HFF-Myc (cell line): ENCODE measurements around the gene BABAM2.

ENCODE experiments used
- DNase-seq: peaks from one replicate; pipeline ENCODE4 v3.0.0-alpha.2; 2011; ENCODE audit warnings: low read depth; ENCODE audit errors: extremely low read depth
- H3K4me3 ChIP-seq: replicated peaks from 2 replicates; pipeline ENCODE4 v1.5.1; 2011; ENCODE audit warnings: low read depth, mild to moderate bottlenecking, control low read depth, low read length
- TF ChIP-seq, protein P1 (sequence below): IDR thresholded peaks from 2 replicates; pipeline ENCODE4 v1.5.1; 2012; ENCODE audit warnings: mild to moderate bottlenecking, low read depth, low read length, control low read depth; ENCODE audit errors: missing control alignments

BABAM2 gene

DNA sequence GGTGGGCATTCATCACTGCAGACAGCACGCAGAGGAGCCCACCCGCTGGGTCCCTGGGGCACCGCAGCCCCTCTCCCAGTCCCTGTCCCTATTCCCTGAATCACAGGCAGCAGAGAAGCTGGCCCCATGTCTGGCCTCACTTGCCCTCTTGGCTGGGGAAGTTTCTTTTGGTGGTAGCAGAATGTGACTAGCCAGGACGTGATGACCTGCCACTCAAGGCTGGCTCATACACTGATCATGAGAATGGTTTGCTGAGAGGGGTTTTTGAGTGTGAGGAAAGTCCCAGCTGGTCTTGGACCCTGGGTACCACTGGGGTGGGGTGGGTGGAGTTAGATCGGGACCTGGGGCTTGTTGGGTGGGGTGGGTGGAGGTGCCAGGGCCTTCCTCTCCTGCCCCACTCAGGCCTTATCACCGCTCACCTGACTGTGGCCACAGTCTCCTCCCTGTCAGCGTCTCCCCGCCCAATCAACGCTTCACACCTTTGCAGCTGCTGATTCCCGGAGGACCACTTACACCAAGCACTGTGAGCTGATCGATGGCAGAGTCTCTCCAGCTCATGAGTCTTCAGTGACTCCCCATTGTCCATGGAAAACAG is 473.3 kb downstream of the BABAM2 start:
- TF ChIP-seq, protein P1, sequence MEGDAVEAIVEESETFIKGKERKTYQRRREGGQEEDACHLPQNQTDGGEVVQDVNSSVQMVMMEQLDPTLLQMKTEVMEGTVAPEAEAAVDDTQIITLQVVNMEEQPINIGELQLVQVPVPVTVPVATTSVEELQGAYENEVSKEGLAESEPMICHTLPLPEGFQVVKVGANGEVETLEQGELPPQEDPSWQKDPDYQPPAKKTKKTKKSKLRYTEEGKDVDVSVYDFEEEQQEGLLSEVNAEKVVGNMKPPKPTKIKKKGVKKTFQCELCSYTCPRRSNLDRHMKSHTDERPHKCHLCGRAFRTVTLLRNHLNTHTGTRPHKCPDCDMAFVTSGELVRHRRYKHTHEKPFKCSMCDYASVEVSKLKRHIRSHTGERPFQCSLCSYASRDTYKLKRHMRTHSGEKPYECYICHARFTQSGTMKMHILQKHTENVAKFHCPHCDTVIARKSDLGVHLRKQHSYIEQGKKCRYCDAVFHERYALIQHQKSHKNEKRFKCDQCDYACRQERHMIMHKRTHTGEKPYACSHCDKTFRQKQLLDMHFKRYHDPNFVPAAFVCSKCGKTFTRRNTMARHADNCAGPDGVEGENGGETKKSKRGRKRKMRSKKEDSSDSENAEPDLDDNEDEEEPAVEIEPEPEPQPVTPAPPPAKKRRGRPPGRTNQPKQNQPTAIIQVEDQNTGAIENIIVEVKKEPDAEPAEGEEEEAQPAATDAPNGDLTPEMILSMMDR = no peak
- DNase-seq = no peak
- no peak overlapping the region for H3K4me3 ChIP-seq

DNA sequence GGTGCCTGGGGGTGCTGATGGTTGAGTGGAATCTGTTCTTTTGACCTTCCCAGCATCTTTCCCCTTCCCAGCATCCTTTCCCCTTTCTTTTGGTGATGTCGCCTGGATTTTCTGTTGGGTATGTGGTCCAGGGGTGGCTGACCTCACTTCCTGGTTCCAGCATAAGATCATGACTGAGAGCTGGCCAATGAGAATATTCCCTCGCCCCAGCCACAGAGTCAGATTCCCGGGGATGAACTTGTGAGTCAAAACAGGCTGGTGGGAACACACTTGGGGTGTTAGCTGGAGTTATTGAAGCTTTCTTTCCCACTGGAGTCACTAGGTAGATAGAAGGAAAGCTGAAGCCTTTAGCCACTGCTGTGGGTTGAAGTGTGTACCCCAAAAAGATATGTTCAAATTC is 474.1 kb downstream of the BABAM2 start:
- DNase-seq = no peak
- TF ChIP-seq, protein P1 = no peak
- H3K4me3 ChIP-seq = no peak overlapping the region

DNA sequence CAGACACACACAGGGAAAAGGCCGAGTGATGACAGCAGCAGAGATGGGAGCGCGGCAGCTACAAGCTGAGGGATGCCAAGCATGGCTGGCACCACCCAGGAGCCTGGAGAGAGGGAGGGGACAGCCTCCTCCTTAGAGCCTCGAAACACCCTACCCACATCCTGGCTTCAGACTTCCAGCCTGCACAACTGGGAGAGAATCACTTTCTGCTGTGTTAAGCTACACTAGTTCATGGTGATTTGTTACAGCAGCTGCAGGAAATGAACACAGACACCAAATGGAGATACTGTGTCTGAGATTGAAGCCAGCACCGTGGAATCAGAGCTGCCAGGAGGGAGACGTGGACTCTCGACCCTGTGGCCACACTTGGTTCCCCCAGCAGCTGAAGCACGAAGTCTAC is 474.6 kb downstream of the BABAM2 start:
- H3K4me3 ChIP-seq = no peak overlapping the region
- TF ChIP-seq, protein P1 = no peak
- DNase-seq = no peak

DNA sequence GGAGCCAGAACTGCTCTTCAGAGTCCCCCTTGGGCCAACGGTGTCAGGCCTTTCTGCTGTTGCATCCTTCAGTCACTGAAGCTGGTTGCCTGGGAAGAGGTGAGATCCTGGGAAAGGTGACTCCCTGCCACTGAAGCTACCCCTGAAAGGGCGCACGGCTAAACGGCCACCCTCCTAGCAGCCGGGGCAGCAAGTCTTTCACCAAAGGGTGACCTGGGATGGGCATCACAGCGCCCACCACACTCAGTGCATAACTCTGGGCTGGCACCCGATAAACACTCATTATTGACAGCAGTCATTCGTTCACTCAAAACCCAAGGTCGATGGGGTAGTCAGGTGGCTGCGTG is 475.6 kb downstream of the BABAM2 start:
- no peak for DNase-seq
- TF ChIP-seq, protein P1 = no peak
- no peak overlapping the region for H3K4me3 ChIP-seq

DNA sequence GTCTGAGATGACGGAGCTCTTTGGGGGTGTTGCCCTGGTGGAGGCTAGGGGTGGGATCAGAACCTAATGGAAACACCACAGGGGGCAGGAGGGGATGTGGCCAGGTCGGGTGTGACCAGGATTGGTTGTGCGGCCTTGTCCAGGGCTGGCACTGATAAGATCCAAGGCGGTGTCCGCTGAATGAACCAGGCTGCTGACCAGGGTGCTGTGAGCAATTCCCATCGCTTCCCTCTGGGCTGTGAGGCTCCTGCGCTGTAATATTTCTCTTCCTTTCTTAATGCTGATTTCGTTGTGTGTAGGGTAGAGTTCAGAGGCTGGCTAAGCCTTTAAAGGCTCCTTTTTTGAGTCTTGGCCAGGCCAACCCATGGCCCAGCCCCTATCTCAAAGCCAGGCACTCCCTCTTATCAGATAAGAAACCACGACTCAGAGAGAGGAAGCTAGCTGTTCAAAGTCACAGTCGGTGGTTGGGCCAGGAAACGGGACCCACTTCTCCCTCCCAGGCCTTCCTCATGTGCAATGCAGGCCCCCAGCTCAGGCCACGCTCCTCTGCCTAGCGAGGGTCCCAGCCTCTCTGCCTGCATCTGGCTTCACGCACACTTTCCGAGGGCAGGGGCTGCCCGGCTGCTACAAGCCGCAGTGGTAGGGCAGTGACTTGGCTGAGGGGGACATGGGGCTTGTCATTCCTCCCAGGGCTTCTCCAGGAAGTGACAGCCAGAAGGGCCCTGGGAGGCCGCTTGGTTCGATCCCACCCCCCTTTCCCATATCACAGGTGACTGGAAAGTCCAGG is 476.2 kb downstream of the BABAM2 start:
- no peak overlapping the region for H3K4me3 ChIP-seq
- no peak for DNase-seq
- TF ChIP-seq, protein P1 = no peak

DNA sequence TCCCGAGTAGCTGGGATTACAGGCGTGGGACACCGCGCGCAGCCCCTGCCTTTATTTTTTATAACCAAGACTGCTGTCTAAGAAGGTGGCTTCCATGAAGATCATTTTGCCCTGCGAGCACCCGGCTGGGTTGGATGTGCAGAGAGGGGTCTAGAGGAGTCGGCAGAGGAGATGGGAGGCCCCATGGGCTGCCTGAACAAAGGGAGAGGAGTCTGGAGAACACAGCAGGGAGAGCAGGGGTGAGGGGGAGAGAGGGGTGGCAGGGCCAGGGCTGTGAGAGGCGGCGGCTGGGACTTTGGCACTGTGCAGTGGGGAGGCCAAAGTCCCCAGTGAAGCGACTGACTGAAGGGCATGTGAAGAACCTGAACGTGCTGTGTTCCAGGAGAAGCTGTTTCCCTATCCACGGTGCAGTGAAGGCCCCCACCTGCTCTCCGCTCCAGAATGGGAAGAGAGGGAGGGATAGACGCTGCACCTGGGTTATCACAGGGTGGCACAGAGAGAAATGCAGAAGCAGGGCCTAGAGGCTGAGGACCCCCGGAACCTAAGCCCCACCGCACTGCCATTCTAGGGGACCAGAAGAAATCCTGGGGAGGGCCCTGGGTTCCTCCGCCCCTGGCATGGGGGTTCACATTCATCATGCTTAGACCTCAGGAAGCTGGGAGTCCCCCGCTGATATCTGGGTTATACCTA is 477.3 kb downstream of the BABAM2 start:
- TF ChIP-seq, protein P1 = no peak
- no peak for DNase-seq

More for the DNA sequence above, 477.3 kb downstream of the BABAM2 start:
- H3K4me3 ChIP-seq = no peak overlapping the region
